SK-N-MC (cell line): Measurements from ENCODE around the gene CHSY3.

Experiments used
- EZH2 ChIP-seq: fragments of 200-600 bp; sonication (generic); IDR thresholded peaks from one replicate; pipeline ENCODE4 v1.6.1; 2017; ENCODE audit warnings: antibody characterized with exemption
- POLR2AphosphoS5 ChIP-seq: IDR thresholded peaks from 2 replicates; pipeline ENCODE4 v1.6.1; 2012; ENCODE audit warnings: mild to moderate bottlenecking, low read depth, low read length, borderline replicate concordance

DNA sequence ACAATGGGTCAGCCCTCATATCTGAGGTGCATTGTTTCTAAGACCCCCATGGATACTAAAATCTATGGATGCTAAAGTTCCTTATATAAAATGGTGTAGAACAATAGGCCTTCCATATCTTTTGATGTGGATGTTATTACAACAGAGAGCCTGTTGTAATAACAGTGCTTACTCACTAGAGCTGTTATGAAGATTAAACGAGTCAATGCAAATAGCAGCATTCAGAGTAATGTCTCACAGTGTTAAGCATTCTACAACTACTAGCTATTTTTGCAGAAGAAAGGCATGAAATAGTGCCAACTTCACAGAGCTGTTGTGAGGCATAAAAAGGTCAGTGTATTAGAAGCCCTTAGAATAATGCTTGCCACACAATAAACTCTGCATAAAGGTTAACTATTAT, 13.0 kb downstream of the CHSY3 start:
- no peak for TF ChIP-seq EZH2
- no peak for TF ChIP-seq POLR2AphosphoS5
